HG02885 (cell line): ENCODE data around the gene PHLDB1.
"Not testable (repeated sequence)": the region's sequence is repeated elsewhere in the genome, so short reads cannot be mapped to it uniquely, and the experiment has no call there.

Source experiments
- ATAC-seq: cut with Tn5 transposase; IDR thresholded peaks from one replicate; pipeline ENCODE4 v1.9.1; 2021; ENCODE audit warnings: mild to moderate bottlenecking; ENCODE audit not compliant: unreplicated experiment, poor library complexity

PHLDB1 gene

DNA sequence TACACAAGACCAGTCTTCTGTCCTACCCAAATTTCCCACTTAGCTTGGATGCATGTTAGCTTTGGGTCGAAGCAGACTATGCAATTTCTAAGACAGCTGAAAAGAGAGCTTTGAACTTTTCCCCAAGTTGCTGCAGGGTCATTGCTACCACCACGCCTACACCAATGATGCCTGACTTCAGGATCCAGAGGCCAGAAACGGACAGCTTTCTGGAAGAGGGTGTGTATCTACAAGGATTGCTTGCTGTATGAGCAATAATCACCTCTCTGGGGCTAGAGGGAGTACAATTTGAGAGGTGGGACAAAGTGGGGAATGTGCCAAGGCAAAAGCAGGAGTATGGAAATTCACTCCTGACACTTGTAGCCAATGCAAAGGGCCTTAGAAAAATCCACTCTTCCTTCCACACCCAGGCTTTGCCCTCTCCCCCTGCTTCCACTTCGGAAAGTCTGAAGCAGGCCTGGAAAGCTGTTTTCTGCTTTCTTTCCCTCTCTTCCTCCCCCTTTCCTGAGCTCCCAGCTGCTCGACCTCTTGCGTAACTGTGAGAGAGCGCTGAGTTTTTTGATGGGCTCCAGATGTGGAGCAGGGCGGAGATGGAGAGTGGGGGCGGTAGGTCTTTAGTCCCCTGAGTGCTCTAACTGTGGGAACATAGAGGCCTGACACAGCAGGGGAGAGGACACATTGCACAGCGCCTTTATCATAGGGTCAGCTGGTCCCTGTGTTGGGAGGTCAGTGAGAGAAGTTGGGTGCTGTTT, 2.1 kb upstream of the PHLDB1 start:
- no peak for ATAC-seq

DNA sequence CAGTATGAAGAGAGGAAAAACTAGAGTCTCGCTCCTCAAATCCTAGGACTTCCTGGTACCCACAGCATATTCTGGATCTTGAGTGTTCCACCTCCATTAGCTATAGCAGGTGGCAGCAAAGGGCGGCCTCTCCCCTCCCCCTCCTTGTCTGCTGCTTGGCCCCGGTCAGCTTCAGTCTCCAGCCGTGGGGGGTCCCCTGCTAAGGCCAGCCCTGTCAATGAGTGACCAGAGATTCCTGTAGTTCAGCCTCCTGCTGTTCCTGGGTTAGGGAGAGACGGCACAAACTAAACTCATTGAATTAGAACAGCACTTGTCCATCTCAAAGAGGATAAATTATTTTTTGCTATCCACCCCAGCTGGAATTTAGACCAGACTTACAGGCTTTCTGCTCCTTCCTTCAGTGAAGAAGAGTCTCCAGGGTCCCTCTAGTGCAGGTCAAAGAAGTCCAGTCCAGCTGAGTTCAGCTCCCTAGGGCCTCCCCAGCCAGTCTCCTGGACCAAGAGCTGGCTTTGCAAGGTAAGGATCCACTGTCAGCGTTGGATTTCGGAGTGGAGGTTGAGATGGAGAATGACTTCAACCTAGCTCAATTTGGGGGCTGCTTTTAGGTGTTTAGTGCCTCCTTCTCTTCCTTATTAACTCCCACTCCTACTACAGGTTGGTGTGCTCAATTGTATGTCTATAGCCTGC, 1.1 kb upstream of the PHLDB1 start:
- no peak for ATAC-seq

DNA sequence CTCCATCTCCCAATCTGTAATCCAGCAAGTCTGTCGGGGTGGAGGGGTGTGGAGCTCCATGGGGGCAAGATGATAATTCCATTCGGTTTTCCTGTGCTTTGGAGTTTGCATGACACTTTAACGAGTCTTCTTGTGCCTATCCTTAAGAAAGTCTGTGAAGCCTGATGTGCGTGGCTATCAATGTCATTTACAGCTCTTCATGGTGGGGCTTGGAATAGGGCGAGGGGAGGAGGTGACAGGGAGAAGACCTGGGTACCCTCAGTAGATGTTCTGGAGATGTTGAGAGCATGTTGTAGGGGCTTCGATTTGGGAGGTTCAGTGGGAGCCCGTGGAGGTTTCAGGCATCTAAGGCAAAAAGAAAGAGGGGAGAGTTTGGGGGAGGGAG, 579 bp upstream of the PHLDB1 start:
- ATAC-seq, result no peak

DNA sequence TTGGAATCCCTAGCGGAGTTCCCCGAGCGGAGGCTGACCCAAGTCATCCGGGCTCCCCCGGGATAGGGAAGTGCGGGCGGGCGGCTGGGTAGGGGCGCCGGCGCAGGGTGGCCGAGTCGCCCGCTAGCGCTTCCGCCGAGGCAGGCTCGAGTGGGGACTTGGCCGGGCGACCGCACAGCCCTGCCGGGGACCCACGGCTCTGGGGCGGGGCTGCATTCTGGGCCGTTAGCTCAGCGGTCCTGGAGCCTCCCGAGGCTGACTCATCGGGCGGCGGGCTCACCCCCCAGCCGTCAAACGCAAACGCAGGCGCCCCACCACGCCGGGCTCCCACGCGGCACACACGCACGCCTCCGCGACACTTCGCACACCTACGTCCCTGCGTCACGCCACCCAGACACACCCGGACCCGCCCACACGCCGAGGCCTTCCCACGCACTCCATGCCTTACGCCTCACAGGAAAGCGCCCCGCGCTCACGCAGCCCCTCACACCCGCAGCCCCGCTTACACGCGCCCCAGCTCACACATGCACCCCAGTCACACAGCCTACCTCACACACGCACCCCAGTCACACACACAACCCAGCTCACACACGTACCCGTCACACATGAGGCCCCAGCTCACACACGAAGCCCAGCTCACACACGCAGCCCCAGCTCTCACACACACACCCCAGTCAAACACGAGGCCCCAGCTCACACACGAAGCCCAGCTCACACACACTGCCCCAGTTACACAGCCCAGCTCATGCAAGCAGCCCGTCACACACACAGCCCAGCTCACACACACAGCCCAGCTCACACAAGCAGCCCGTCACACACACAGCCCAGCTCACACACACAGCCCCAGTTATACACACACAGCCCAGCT, 1.2 kb downstream of the PHLDB1 start:
- no peak for ATAC-seq

DNA sequence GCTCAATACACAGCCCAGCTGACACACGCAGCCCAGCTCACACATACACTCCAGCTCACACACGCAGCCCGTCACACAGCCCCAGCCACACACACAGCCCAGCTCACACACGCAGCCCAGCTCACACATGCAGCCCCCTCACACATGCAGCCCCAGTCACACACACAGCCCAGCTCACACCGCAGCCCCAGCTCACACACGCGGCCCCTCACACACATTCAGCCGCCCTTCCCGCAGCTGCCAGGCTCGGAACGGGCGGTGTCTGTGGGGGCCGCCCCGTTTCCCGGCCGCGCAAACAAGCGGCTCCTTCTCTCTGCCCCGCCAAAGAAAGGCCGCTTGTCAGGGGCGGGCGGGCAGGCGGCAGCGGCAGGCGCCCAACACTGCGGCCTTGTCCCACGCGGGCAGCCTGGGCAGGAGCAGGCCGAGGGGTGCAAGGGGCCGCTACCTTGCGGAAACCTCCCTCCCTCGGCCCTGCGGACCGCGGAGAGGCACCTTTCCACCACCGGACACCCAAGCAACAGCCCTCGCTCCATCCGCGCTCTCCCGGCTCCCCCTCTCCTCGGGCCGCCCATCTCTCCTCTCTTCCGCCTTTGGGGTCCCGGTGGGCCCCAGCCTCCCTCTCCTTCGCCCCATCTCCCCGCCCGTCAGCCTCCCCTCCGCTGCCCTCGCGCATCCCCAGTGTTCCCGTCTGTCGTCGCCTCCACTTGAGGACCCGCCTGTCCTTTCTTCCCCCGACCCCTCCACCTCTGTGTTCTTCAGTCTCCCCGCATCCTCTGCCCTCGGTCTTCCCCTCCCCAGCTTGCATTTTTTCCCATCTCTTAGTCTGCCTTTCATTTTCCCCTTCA, 2.2 kb downstream of the PHLDB1 start:
- ATAC-seq, result no peak

DNA sequence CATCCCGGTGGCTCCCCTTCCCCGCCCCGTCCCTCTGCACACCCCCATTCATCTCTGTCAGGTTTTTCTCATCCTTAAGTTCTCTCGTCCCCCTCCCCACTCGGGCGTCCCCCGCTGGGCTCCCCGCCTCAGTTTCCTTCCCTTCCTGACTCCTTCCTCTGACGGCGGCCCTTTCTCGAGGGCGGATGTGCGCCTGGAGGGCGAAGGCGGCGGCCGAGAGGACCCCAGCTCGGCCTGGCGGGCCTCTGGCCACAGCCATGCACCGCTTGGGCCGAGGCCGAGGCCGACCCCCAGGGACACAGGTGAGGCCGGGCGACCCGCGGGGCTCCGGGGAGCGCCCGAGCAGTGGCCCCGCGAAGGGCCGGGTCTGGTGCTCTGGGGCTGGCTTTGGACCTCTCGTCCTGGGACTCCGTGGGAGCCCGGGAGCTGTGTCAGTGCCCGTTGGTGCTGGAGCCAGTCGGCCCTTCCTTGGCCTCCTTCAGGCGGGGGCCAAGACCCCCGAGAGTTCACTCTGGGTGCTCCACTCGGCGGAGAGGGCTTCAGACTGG, 2.9 kb downstream of the PHLDB1 start:
- ATAC-seq, result no peak

DNA sequence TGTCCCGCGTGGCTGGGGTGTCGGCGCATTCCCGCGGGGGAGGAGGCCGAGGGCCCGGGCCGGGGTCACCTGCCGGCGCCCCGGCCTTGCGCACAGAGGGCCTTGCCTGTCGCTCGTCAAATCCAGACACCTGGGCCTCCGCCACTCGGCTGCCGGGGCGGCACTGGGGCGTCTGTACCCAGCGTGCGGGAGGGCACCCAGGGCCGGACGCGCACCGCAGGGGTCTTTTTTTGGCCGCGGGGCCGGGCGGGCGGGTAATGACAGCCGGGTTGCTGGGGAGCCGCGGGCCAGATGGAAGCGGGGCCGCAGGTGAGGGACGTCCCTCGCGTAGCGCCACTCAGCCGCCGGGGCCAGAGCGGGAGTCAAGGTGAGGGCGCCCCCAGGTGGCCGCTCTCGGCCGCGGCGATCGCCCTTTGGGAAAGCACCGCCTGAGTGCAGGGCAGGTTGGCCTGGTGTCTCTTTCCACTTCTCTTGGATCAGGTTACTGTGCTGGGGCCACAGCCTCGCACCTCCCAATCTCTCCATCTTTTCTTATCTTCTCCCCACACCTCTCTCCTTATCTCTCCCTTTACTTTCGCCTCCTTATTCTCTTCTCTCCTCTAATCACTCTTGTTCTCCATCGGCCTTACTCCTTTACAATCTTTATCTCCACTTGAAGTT, 3.5 kb downstream of the PHLDB1 start:
- peak; percentile 49 for ATAC-seq

DNA sequence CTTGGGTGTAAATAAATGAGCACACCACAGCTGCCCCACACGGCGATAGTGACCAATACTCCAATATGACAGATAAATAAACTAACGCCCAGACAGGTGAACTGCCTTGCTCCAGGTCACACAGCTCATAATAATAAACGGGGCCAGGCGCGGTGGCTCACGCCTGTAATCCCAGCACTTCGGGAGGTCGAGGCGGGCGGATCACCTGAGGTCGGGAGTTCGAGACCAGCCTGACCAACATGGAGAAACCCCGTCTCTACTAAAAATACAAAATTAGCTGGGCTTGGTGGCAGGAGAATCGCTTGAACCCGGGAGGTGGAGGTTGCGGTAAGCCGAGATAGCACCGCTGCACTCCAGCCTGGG, 4.0 kb downstream of the PHLDB1 start:
- ATAC-seq, result not testable (repeated sequence)

DNA sequence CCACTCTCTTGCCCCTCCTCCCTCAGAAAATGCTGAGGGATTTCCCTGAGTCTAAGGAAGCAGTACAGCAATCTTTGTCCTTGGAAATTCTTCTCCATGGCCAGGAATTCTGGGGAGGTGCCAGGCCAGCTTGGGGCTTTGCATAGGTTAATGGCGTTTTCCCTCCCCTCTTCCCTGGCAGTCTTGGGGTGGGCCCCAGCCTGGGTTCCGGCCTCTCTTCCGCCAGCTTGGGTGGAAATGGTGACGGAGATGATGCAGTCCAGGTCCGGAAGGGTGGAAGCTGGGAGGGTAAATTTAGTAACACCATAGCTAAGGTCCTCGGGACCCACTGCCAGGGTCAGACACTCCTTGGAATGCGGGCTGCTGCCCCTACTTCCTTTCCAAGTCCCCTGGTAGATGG, 5.0 kb downstream of the PHLDB1 start:
- no peak for ATAC-seq

DNA sequence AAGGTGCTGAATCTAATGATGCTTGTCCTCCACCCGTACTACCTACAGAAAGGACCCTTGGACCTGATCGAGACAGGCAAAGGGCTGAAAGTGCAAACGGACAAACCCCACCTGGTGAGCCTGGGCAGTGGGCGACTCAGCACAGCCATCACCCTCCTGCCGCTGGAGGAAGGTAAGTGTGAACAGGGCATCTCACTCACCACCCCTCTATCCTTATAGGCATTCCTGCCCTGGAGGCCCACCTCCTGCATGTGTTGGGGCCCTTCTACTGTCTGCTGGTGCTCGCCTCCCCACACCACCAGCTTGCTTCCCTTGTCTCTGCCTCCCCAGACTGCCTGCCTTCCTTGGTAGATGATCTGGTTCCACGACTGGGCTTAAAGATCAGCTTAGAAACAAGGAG, 7.1 kb downstream of the PHLDB1 start:
- no peak for ATAC-seq

DNA sequence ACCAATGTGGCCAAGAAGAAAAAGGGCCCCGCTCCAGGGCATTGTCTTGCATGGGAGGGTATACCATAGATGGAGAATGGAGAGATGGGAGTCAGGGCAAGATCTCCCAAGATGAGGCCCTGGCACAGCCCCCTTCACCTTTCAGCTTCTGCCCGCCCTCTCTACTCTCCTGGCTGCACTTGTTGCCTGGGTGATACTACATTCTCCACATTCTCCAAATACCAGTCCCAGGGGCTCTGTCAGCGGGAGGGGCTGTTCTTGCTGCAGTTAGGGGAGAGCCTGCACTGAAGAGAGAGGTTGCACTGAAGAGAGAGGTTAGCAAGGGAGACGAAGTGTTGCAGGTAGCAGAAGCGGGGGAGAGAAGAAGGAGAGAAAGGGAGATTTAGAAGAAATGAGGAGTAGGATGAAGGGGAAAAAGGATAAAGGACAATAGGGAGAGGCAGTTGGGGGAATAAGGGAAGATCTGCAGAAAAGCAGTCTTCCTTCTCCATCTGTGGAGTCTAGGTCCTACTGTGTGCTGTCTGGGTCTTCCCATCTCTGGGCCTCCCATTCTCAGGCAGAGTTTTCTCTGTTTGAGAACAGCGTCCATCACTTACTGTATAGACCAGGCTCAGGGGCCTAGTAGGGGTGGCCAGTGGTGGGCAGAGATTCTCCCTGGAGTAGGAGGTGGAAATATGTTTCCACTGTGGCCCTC, 8.0 kb downstream of the PHLDB1 start:
- no peak for ATAC-seq

DNA sequence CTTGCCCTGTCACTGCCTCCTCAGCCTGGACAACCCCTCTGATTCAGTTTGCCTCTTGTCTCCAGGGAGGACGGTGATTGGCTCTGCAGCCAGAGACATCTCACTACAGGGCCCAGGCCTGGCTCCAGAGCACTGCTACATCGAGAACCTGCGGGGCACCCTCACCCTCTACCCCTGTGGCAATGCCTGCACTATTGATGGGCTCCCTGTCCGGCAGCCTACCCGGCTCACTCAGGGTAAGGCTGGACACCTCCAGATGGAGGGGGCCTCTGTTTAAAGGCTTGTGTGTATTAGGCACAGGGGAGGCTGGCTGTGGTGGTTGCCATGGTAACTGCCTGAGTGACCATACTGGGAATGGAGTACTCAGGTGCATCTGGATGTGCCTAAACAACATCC, 8.6 kb downstream of the PHLDB1 start:
- ATAC-seq, result no peak

DNA sequence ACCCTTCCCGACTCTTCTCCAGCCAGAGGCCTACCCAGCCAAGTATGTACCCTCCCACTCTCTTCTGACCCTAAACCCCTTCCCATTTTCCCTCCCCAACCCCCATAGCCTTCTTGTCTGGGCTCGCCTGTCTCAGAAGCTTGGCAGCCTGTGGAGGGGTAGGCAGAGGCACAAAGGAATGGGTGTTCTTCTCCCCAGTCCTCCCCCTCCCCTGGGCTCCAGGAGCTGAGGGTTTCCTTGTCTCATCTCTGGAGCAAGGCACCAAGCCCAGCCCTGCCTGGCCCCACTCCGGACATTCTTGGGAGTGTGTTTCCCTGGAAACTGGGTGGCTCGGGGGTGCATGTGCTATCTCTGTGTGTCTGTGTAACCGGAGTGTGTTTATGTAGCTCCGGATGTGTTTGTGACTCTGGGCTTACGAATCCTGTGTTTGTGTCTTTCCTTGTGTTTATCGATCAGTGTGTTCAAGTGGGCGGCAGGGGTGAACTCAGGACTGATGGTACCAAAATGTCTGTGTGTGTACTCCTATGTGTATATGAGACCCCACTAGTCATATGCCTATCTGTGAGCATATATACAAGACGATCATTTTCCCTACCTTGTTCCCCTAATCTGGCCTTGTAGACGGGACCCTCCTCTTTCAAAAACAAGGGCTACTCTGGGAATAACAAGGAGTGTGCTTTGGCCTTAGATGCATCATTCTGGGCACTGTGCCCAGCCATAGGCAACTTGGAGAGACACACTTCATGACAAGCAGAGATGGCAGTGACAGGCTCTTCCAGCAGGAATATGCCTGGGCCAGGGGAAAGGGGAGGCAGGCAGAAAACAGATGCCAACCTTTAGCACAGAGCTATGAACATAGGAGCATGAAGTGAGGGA, 10.9 kb downstream of the PHLDB1 start:
- ATAC-seq, result no peak

DNA sequence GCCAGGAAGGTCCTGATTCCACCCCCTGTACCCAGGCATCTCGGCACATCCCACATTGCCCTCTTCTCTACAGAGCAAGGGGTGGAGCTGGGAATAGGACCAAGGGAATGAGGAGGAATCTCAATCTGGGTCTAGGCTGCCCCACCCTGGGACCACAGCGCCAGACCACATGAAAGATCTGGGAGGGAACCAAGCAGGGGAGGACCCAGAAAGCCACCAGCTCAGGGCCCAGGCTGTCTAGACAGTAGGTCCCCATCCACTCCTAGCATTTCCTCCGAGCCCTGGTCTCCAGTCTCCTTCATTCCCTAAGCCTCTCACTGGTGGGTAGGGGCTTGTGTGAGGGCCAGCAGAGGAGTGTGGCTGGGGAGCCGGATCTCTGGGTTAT, 11.6 kb downstream of the PHLDB1 start:
- no peak for ATAC-seq

DNA sequence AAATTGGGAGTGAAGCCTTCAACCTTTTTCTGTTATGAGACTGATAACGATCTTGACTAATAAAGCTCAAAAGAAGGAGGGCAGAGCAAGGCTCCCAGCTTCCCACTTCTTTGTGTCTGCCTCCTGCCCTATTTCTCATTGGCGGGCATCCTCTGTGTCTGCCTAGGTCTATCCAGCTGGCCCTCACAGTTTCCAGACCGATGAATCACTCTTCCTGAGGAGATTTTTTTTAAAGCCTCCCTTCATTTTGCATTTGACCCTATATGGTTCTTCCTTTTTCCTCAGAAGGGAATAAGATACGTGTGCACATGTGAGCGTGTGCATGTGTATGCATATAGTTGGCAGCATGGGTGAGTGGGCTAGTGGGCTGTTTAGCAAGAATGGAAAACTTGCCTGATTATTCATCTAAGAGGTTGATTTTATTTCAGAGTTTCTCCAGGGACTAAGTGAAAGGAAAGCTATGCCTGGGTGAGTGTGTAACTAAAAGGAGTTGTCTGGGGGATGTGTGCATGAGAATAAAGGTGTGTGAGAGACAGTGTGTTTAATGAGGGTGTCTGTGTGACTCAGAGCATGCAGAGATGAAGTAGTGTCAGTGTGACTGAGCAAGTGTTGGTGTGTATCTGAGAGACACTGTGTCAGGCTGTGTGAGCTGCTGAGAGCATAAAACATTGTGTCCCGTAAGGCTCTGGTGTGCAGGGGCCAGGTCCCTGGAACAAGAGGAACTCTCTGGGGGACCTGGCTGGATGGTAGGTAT, 12.2 kb downstream of the PHLDB1 start:
- no peak for ATAC-seq

DNA sequence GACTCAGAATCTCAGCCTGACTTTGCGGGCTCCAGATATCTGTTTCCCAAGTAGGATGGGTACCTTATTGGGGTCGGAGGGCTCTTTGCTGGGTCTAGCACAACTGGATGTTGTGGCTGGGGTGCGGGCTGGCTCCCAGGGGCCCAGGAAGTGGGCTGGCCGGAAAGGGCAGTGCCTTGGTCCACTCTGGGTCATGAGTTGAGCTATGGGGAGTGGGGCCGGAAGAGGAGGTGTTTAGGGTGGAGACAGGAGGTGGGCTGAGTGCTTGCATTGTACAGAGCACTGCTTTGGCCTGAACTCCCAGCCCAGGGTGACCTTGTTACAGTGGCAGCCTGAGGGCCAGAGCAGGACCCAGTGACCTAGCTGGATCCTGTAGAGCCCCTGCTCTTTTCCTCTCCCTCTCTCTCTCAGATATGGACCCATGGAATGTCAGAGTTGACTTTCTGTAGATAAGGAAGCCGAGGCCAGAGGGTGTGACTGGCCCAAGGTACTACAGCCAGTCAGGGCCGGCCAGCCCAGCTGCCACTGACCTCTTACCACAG, 13.2 kb downstream of the PHLDB1 start:
- no peak for ATAC-seq
